Measurements from ENCODE around the gene CYP8B1.

CYP8B1 gene

GRCh38 chr3:42829083-42829627 lies 46.5 kb downstream of the CYP8B1 start:
- Histone ChIP-seq H3K27ac (no peak overlapping the region), H3K4me2 (no peak overlapping the region), H3K36me3 (ENCODE audit: insufficient read depth) (no peaks in the 10 kb centered on the region), H4K20me1 (ENCODE audit: insufficient read depth) (no peaks in the 10 kb centered on the region), H3K4me1 (ENCODE audit: low read depth, poor library complexity, severe bottlenecking) (peaks cover 3% of the 10 kb centered on the region), H3K27me3 (ENCODE audit: insufficient read depth, low read depth) (no peaks in the 10 kb centered on the region), H3K79me2 (ENCODE audit: insufficient read depth, low read depth) (no peaks in the 10 kb centered on the region), H2AFZ (ENCODE audit: low read depth) (no peak overlapping the region), H3K4me3 (IDR thresholded peaks at IDR 0.05; ENCODE audit: insufficient read depth, low read depth, low read length) (no peak overlapping the region), H3K9ac (no peak overlapping the region)
- no peak for TF ChIP-seq CTCF (conservative IDR thresholded peaks at IDR 0.05; ENCODE audit: low read depth, low read length)

- Histone ChIP-seq H4K20me1 (ENCODE audit: insufficient read depth) (no peaks in the 10 kb centered on the region), H3K27me3 (ENCODE audit: insufficient read depth, low read depth) (no peaks in the 10 kb centered on the region), H3K4me1 (ENCODE audit: low read depth, poor library complexity, severe bottlenecking) (peaks cover 3% of the 10 kb centered on the region), H2AFZ (ENCODE audit: low read depth) (no peak overlapping the region), H3K4me3 (IDR thresholded peaks at IDR 0.05; ENCODE audit: insufficient read depth, low read depth, low read length) (no peak overlapping the region), H3K9ac (no peak overlapping the region), H3K36me3 (ENCODE audit: insufficient read depth) (no peaks in the 10 kb centered on the region), H3K79me2 (ENCODE audit: insufficient read depth, low read depth) (no peaks in the 10 kb centered on the region), H3K4me2 (no peak overlapping the region), H3K27ac (no peak overlapping the region)
- no peak for TF ChIP-seq CTCF (conservative IDR thresholded peaks at IDR 0.05; ENCODE audit: low read depth, low read length)
Measured at GRCh38 chr3:42827654-42828053, 48.0 kb downstream of the CYP8B1 start.

DNA sequence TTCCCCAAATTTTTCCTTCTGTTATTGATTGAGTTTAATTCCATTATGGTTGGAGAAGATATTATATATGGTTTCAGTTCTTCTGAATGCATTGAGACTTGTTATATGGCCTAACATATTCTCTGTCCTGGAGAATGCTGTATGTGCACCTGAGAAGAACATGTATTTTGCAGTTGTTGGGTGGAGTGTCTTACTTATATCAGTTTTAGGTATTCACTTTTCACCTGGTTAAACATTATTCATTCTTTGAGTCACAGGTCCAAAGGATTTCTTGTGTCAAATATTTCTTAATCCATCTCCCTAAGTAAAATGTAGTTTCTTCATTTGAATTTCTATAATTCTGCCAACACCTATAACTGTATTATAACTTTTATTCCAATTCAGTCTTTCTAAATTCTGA lies 48.7 kb downstream of the CYP8B1 start:
- Histone ChIP-seq H3K27me3 (ENCODE audit: insufficient read depth, low read depth) (no peaks in the 10 kb centered on the region), H3K4me2 (no peak overlapping the region), H3K36me3 (ENCODE audit: insufficient read depth) (no peaks in the 10 kb centered on the region), H3K27ac (no peak overlapping the region), H2AFZ (ENCODE audit: low read depth) (no peak overlapping the region), H3K79me2 (ENCODE audit: insufficient read depth, low read depth) (no peaks in the 10 kb centered on the region), H4K20me1 (ENCODE audit: insufficient read depth) (no peaks in the 10 kb centered on the region), H3K9ac (no peak overlapping the region), H3K4me1 (ENCODE audit: low read depth, poor library complexity, severe bottlenecking) (peaks cover 3% of the 10 kb centered on the region), H3K4me3 (IDR thresholded peaks at IDR 0.05; ENCODE audit: insufficient read depth, low read depth, low read length) (no peak overlapping the region)
- no peak for TF ChIP-seq CTCF (conservative IDR thresholded peaks at IDR 0.05; ENCODE audit: low read depth, low read length)

DNA sequence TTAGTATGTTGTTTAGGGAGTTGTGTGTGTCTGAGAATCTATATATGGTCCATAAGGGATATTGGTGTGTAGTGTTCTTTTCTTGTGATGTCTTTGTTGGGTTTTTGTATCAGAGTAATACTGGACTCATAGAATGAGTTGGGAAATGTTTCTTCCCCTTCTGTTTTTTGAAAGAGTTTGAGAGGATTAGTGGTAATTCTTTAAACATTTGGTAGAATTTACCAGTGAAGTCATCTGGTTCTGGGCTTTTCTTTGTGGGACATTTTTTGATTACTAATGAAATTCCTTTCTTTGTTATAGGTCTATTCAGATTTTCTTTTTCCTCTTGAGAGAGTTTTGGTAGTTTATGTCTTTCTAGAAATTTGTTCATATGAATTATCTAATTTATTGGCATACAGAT lies 49.5 kb downstream of the CYP8B1 start:
- Histone ChIP-seq H3K27me3 (ENCODE audit: insufficient read depth, low read depth) (no peaks in the 10 kb centered on the region), H3K79me2 (ENCODE audit: insufficient read depth, low read depth) (no peaks in the 10 kb centered on the region), H4K20me1 (ENCODE audit: insufficient read depth) (no peaks in the 10 kb centered on the region), H3K4me3 (IDR thresholded peaks at IDR 0.05; ENCODE audit: insufficient read depth, low read depth, low read length) (no peak overlapping the region), H2AFZ (ENCODE audit: low read depth) (no peak overlapping the region), H3K4me2 (no peak overlapping the region), H3K36me3 (ENCODE audit: insufficient read depth) (no peaks in the 10 kb centered on the region), H3K4me1 (ENCODE audit: low read depth, poor library complexity, severe bottlenecking) (peaks cover 3% of the 10 kb centered on the region), H3K27ac (no peak overlapping the region), H3K9ac (no peak overlapping the region)
- TF ChIP-seq CTCF (conservative IDR thresholded peaks at IDR 0.05; ENCODE audit: low read depth, low read length), result no peak
